ENCODE results near the gene WDR13.

The WDR13 gene

GRCh38 chrX:48616576-48616975 is 19.3 kb downstream of the WDR13 start:
- TF ChIP-seq ZBTB7A (IDR thresholded peaks at IDR 0.05; ENCODE audit: low read depth) = no peak
- TF ChIP-seq TEAD4 (IDR thresholded peaks at IDR 0.05) = no peak
- no peak for TF ChIP-seq FOXM1 (IDR thresholded peaks at IDR 0.05; ENCODE audit: borderline replicate concordance, low read depth)
- TF ChIP-seq CEBPB (IDR thresholded peaks at IDR 0.05) = no peak
- TF ChIP-seq USF1 (IDR thresholded peaks at IDR 0.05) = no peak
- no peak for TF ChIP-seq MAX (IDR thresholded peaks at IDR 0.05)
- TF ChIP-seq YY1 (IDR thresholded peaks at IDR 0.05; ENCODE audit: low read depth) = no peak
- no peak for TF ChIP-seq TAF1 (IDR thresholded peaks at IDR 0.05; ENCODE audit: low read depth)
- TF ChIP-seq NFIC (IDR thresholded peaks at IDR 0.05) = no peak
- no peak for TF ChIP-seq RAD21 (IDR thresholded peaks at IDR 0.05; ENCODE audit: low read depth)
- no peak for TF ChIP-seq REST (IDR thresholded peaks at IDR 0.05; ENCODE audit: low read depth)
- TF ChIP-seq EP300 (IDR thresholded peaks at IDR 0.05; ENCODE audit: borderline replicate concordance) = no peak

GRCh38 chrX:48617542-48618340 is 20.4 kb downstream of the WDR13 start:
- TF ChIP-seq USF1 (IDR thresholded peaks at IDR 0.05) = no peak

- TF ChIP-seq CEBPB (IDR thresholded peaks at IDR 0.05) = no peak
- no peak for TF ChIP-seq NFIC (IDR thresholded peaks at IDR 0.05)
- TF ChIP-seq USF1 (IDR thresholded peaks at IDR 0.05) = no peak
- no peak for TF ChIP-seq EP300 (IDR thresholded peaks at IDR 0.05; ENCODE audit: borderline replicate concordance)
- no peak for TF ChIP-seq TAF1 (IDR thresholded peaks at IDR 0.05; ENCODE audit: low read depth)
- TF ChIP-seq CREB1 (IDR thresholded peaks at IDR 0.05; ENCODE audit: low read depth) = no peak
- TF ChIP-seq TCF12 (IDR thresholded peaks at IDR 0.05; ENCODE audit: low read depth) = no peak
- no peak for TF ChIP-seq EGR1 (IDR thresholded peaks at IDR 0.05)
- TF ChIP-seq FOXM1 (IDR thresholded peaks at IDR 0.05; ENCODE audit: borderline replicate concordance, low read depth) = no peak
- no peak for TF ChIP-seq MAX (IDR thresholded peaks at IDR 0.05)
Observed at GRCh38 chrX:48626401-48627298, 29.4 kb downstream of the WDR13 start.

GRCh38 chrX:48631376-48632090 is 34.2 kb downstream of the WDR13 start:
- no peak for TF ChIP-seq REST (IDR thresholded peaks at IDR 0.05; ENCODE audit: low read depth)
- peak; percentile 45; the same call in 1 of the 2 replicates for TF ChIP-seq MAX (IDR thresholded peaks at IDR 0.05)
- peak; percentile 87 for TF ChIP-seq RAD21 (IDR thresholded peaks at IDR 0.05; ENCODE audit: low read depth)

- TF ChIP-seq REST (IDR thresholded peaks at IDR 0.05; ENCODE audit: low read depth) (no peak), ZBTB7A (IDR thresholded peaks at IDR 0.05; ENCODE audit: low read depth) (no peak), CREB1 (IDR thresholded peaks at IDR 0.05; ENCODE audit: low read depth) (no peak), TEAD4 (IDR thresholded peaks at IDR 0.05) (no peak), FOXM1 (IDR thresholded peaks at IDR 0.05; ENCODE audit: borderline replicate concordance, low read depth) (no peak), TCF12 (IDR thresholded peaks at IDR 0.05; ENCODE audit: low read depth) (no peak), EGR1 (IDR thresholded peaks at IDR 0.05) (no peak), USF1 (IDR thresholded peaks at IDR 0.05) (no peak), NFIC (IDR thresholded peaks at IDR 0.05) (no peak), YY1 (IDR thresholded peaks at IDR 0.05; ENCODE audit: low read depth) (no peak), RAD21 (IDR thresholded peaks at IDR 0.05; ENCODE audit: low read depth) (no peak), TAF1 (IDR thresholded peaks at IDR 0.05; ENCODE audit: low read depth) (no peak), CEBPB (IDR thresholded peaks at IDR 0.05) (no peak)
Observed at GRCh38 chrX:48632207-48632606, 34.9 kb downstream of the WDR13 start.

All from Ishikawa (cell line).